Duodenal mucosa (tissue), 2 donors: ENCODE measurements around the gene PDILT.
"Not testable (repeated sequence)": the region's sequence is repeated elsewhere in the genome, so short reads cannot be mapped to it uniquely, and the experiment has no call there.

Source experiments
- H3K27ac ChIP-seq: one replicate; pipeline ENCODE4 v1.7.0; 2013; ENCODE audit warnings: low read depth, low read length
- H3K27me3 ChIP-seq, 2 donors: one replicate each; pipeline ENCODE4 v1.7.0; 2013; ENCODE audit warnings: low read length in 2 of 2, control low read depth in 1 of 2; ENCODE audit not compliant: insufficient read depth in 2 of 2, control insufficient read depth in 1 of 2
- H3K36me3 ChIP-seq, 2 donors: one replicate each; pipeline ENCODE4 v1.7.0; 2013; ENCODE audit warnings: low read length in 2 of 2, control low read depth in 1 of 2; ENCODE audit not compliant: insufficient read depth in 2 of 2, control insufficient read depth in 1 of 2
- H3K4me1 ChIP-seq, 2 donors: one replicate each; pipeline ENCODE4 v1.7.0; 2013; ENCODE audit warnings: low read length in 2 of 2, control low read depth in 1 of 2; ENCODE audit not compliant: insufficient read depth in 2 of 2, control insufficient read depth in 1 of 2
- H3K4me3 ChIP-seq, 2 donors: one replicate each; pipeline ENCODE4 v1.7.0; 2013; ENCODE audit warnings: low read length in 2 of 2, low read depth in 1 of 2
- H3K9ac ChIP-seq, 2 donors: one replicate each; pipeline ENCODE4 v1.7.0; 2013; ENCODE audit warnings: low read length in 2 of 2, low read depth in 1 of 2
- H3K9me3 ChIP-seq, 2 donors: one replicate each; pipeline ENCODE4 v1.7.0; 2013; ENCODE audit warnings: low read length in 2 of 2, control low read depth in 1 of 2; ENCODE audit not compliant: control insufficient read depth in 1 of 2

PDILT gene

GRCh38 chr16:20404637-20405036 lies at the start of gene PDILT:
PDILT (minus strand) TSS chr16:20404737; CDS start chr16:20399300, 5,437 bp downstream.
- H3K27me3 ChIP-seq, result no peaks in the 10 kb centered on the region
- H3K4me1 ChIP-seq, result peaks cover 0 to 3% of the 10 kb centered on the region in 2 donors
- no peaks in the 10 kb centered on the region for H3K36me3 ChIP-seq
- no peak within 1 kb of the TSS for H3K4me3 ChIP-seq
- H3K9ac ChIP-seq, result no peak within 1 kb of the TSS
- no peak within 1 kb of the TSS for H3K27ac ChIP-seq
- H3K9me3 ChIP-seq, result no peaks in the 10 kb centered on the region

- not testable (repeated sequence) for H3K36me3 ChIP-seq, H3K9ac ChIP-seq, H3K9me3 ChIP-seq, H3K27ac ChIP-seq, H3K4me1 ChIP-seq, H3K27me3 ChIP-seq, H3K4me3 ChIP-seq
These were observed 49.1 kb upstream of the PDILT start for GRCh38 chr16:20453633-20454032.

- H3K9me3 ChIP-seq, H3K4me1 ChIP-seq, H3K27ac ChIP-seq, H3K27me3 ChIP-seq, H3K9ac ChIP-seq, H3K4me3 ChIP-seq, H3K36me3 ChIP-seq: not testable (repeated sequence)
These were observed 46.8 kb upstream of the PDILT start, which contains the start of gene ACSM2A for GRCh38 chr16:20451364-20451763. ACSM2A (plus strand) TSS chr16:20451521; CDS start chr16:20460115, 8,594 bp downstream.

- not testable (repeated sequence) for H3K4me3 ChIP-seq, H3K27me3 ChIP-seq, H3K9me3 ChIP-seq, H3K9ac ChIP-seq, H3K36me3 ChIP-seq, H3K4me1 ChIP-seq, H3K27ac ChIP-seq
These were observed 42.3 kb upstream of the PDILT start for GRCh38 chr16:20446652-20447393.

GRCh38 chr16:20441859-20442258 lies 37.3 kb upstream of the PDILT start:
- H3K27ac ChIP-seq, H3K36me3 ChIP-seq, H3K4me3 ChIP-seq, H3K9me3 ChIP-seq, H3K27me3 ChIP-seq, H3K4me1 ChIP-seq, H3K9ac ChIP-seq: not testable (repeated sequence)

GRCh38 chr16:20441191-20441590 lies 36.7 kb upstream of the PDILT start:
- H3K4me3 ChIP-seq, result no peak overlapping the region
- H3K9me3 ChIP-seq, result no peaks in the 10 kb centered on the region
- H3K36me3 ChIP-seq, result no peaks in the 10 kb centered on the region
- H3K4me1 ChIP-seq, result no peaks in the 10 kb centered on the region
- no peak overlapping the region for H3K9ac ChIP-seq
- no peaks in the 10 kb centered on the region for H3K27me3 ChIP-seq
- no peak overlapping the region for H3K27ac ChIP-seq

GRCh38 chr16:20440731-20441130 lies 36.2 kb upstream of the PDILT start:
- H3K27ac ChIP-seq, result peak overlapping the region; percentile 14
- H3K36me3 ChIP-seq, result not testable (repeated sequence)

GRCh38 chr16:20439820-20440231 lies 35.3 kb upstream of the PDILT start:
- H3K27ac ChIP-seq, result not testable (repeated sequence)

More at GRCh38 chr16:20440731-20441130, 36.2 kb upstream of the PDILT start:
- not testable (repeated sequence) for H3K4me1 ChIP-seq, H3K9me3 ChIP-seq, H3K4me3 ChIP-seq, H3K9ac ChIP-seq, H3K27me3 ChIP-seq

GRCh38 chr16:20438950-20439349 lies 34.4 kb upstream of the PDILT start:
- not testable (repeated sequence) for H3K4me1 ChIP-seq, H3K9ac ChIP-seq, H3K27ac ChIP-seq, H3K9me3 ChIP-seq, H3K4me3 ChIP-seq, H3K36me3 ChIP-seq, H3K27me3 ChIP-seq

More at GRCh38 chr16:20439820-20440231, 35.3 kb upstream of the PDILT start:
- H3K27me3 ChIP-seq, H3K36me3 ChIP-seq, H3K9me3 ChIP-seq, H3K4me3 ChIP-seq, H3K4me1 ChIP-seq, H3K9ac ChIP-seq: not testable (repeated sequence)

GRCh38 chr16:20430948-20431347 lies 26.4 kb upstream of the PDILT start:
- no peak overlapping the region for H3K9ac ChIP-seq
- H3K27me3 ChIP-seq, result no peaks in the 10 kb centered on the region
- no peak overlapping the region for H3K4me3 ChIP-seq
- H3K27ac ChIP-seq, result no peak overlapping the region
- no peaks in the 10 kb centered on the region for H3K4me1 ChIP-seq
- H3K36me3 ChIP-seq, result no peaks in the 10 kb centered on the region
- H3K9me3 ChIP-seq, result no peaks in the 10 kb centered on the region
